ENCODE results near the gene USP7. TPM values are rescaled to one million over a fixed set of nuclear protein-coding genes. Genes with fewer than 3 reads are reported as not detected.
A peak's percentile ranks its signal among the peaks of the same experiment; 100 is the strongest.

Gene USP7
- polyA plus RNA-seq, 1 of the 3 experiments (the other 2 are of a cell fraction): 8.6 TPM

- Histone ChIP-seq H3K4me3 (ENCODE audit: low read depth in 2 of 2, low read length in 1 of 2) (peak overlapping the region; percentile 62 to 81), H3K9ac (peak overlapping the region; percentile 88), H3K9me3 (no peaks in the 10 kb centered on the region), H3K9me2 (no peaks in the 10 kb centered on the region), H3K36me3 (replicated peaks in 1 of 2; ENCODE audit: control insufficient read depth in 1 of 2, insufficient read depth in 2 of 2, low read length in 1 of 2) (no peaks in the 10 kb centered on the region), H3K27ac (ENCODE audit: low read depth in 2 of 2, low read length in 1 of 2) (peak overlapping the region; percentile 77 to 83), H3F3A (replicated peaks; ENCODE audit: insufficient read depth) (peaks cover 4% of the 10 kb centered on the region), H4K20me1 (ENCODE audit: insufficient read depth) (peaks cover 35% of the 10 kb centered on the region), H3K4me2 (peak overlapping the region; percentile 100), H2AFZ (ENCODE audit: low read depth) (peak overlapping the region; percentile 73; the same call in 1 of the 2 replicates), H3K27me3 (ENCODE audit: insufficient read depth) (no peaks in the 10 kb centered on the region), H3K79me2 (ENCODE audit: insufficient read depth) (peaks cover 53% of the 10 kb centered on the region), H3K4me1 (ENCODE audit: control insufficient read depth in 1 of 2, insufficient read depth in 2 of 2, low read depth in 1 of 2, low read length in 1 of 2) (peaks cover 32 to 35% of the 10 kb centered on the region in 2 experiments; a peak in 2 of 4 replicates)
- ChIA-PET POLR2A (interaction anchor here (0.6 to 1.8 kb wide), 10 partner anchors 12 to 224 kb away, joined by 3 to 10 read pairs (median 6); partner anchors contain the start of genes HAPSTR1, PMM2 and TMEM186), CTCF (interaction anchor here (1.1 to 4.8 kb wide), 4 partner anchors 12 to 300 kb away, joined by 4 to 50 read pairs (median 11); partner anchors contain the start of gene PMM2)
- 3% methylated on average over 15 of the region's 16 CpGs for WGBS (ENCODE audit: low lambda C conversion rate)
- TF ChIP-seq, protein P1, sequence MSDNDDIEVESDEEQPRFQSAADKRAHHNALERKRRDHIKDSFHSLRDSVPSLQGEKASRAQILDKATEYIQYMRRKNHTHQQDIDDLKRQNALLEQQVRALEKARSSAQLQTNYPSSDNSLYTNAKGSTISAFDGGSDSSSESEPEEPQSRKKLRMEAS (IDR thresholded peaks at IDR 0.05; ENCODE audit: low read depth): no peak
- no peak for TF ChIP-seq REST (IDR thresholded peaks at IDR 0.05; ENCODE audit: low read depth, low read length)
- TF ChIP-seq CHD2 (IDR thresholded peaks at IDR 0.05; ENCODE audit: low read length, partially characterized antibody): no peak
- TF ChIP-seq, protein P2, sequence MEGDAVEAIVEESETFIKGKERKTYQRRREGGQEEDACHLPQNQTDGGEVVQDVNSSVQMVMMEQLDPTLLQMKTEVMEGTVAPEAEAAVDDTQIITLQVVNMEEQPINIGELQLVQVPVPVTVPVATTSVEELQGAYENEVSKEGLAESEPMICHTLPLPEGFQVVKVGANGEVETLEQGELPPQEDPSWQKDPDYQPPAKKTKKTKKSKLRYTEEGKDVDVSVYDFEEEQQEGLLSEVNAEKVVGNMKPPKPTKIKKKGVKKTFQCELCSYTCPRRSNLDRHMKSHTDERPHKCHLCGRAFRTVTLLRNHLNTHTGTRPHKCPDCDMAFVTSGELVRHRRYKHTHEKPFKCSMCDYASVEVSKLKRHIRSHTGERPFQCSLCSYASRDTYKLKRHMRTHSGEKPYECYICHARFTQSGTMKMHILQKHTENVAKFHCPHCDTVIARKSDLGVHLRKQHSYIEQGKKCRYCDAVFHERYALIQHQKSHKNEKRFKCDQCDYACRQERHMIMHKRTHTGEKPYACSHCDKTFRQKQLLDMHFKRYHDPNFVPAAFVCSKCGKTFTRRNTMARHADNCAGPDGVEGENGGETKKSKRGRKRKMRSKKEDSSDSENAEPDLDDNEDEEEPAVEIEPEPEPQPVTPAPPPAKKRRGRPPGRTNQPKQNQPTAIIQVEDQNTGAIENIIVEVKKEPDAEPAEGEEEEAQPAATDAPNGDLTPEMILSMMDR (IDR thresholded peaks at IDR 0.05): no peak
- TF ChIP-seq GABPA (IDR thresholded peaks at IDR 0.05; ENCODE audit: low read depth): no peak
- no peak for TF ChIP-seq FOSL2 (IDR thresholded peaks at IDR 0.05; ENCODE audit: borderline replicate concordance, low read depth)
- TF ChIP-seq FOXM1 (IDR thresholded peaks at IDR 0.05; ENCODE audit: low read depth): no peak
- DNase-seq: no peak
These were observed 95.7 kb downstream of the USP7 start for GRCh38 chr16:8867932-8868415.

GRCh38 chr16:8867216-8867931, 96.3 kb downstream of the USP7 start:
- no peaks in the 10 kb centered on the region for H3K9me3 ChIP-seq
- peak overlapping the region; percentile 73; the same call in 1 of the 2 replicates for H2AFZ ChIP-seq (ENCODE audit: low read depth)
- TF ChIP-seq CHD2 (IDR thresholded peaks at IDR 0.05; ENCODE audit: low read length, partially characterized antibody) (no peak), MXI1 (IDR thresholded peaks at IDR 0.05; ENCODE audit: low read depth, low read length) (peak; percentile 50; the same call in 1 of the 2 replicates), NFIC (IDR thresholded peaks at IDR 0.05; ENCODE audit: borderline replicate concordance) (no peak)
- TF ChIP-seq, protein P1 (IDR thresholded peaks at IDR 0.05; ENCODE audit: low read depth): 0 out of 2 replicates have a peak, but pooled peaks have one; percentile 5
- ChIA-PET CTCF (interaction anchor here (4.8 kb wide), 1 partner anchor 12 kb away, joined by 50 read pairs; no protein-coding TSS in a partner anchor), POLR2A (no interaction called here)
- H3K27ac ChIP-seq (ENCODE audit: low read depth in 2 of 2, low read length in 1 of 2): peak overlapping the region; percentile 77 to 83
- H3K36me3 ChIP-seq (replicated peaks in 1 of 2; ENCODE audit: control insufficient read depth in 1 of 2, insufficient read depth in 2 of 2, low read length in 1 of 2): no peaks in the 10 kb centered on the region
- peaks cover 59% of the 10 kb centered on the region for H3K79me2 ChIP-seq (ENCODE audit: insufficient read depth)
- H3F3A ChIP-seq (replicated peaks; ENCODE audit: insufficient read depth): peaks cover 4% of the 10 kb centered on the region
- H3K27me3 ChIP-seq (ENCODE audit: insufficient read depth): no peaks in the 10 kb centered on the region
- peak overlapping the region; percentile 100 for H3K4me2 ChIP-seq
- 20% methylated on average over 34 of the region's 35 CpGs for WGBS (ENCODE audit: low lambda C conversion rate)
- peaks cover 33 to 35% of the 10 kb centered on the region in 2 experiments; a peak in 2 of 4 replicates for H3K4me1 ChIP-seq (ENCODE audit: control insufficient read depth in 1 of 2, insufficient read depth in 2 of 2, low read depth in 1 of 2, low read length in 1 of 2)
- DNase-seq: peak; percentile 69
- H3K9me2 ChIP-seq: no peaks in the 10 kb centered on the region
- H3K4me3 ChIP-seq (ENCODE audit: low read depth in 2 of 2, low read length in 1 of 2): peak overlapping the region; percentile 62 to 81
- peaks cover 41% of the 10 kb centered on the region for H4K20me1 ChIP-seq (ENCODE audit: insufficient read depth)
- H3K9ac ChIP-seq: peak overlapping the region; percentile 88
